Stimulated activated CD4-positive, alpha-beta T cell treated with anti-CD3 and anti-CD28 coated beads, Interleukin-12 subunit alpha, Interleukin-12 subunit beta, amount 100 ng/mL, for 4 hours (primary cell): Measurements from ENCODE around the gene PRKAG3.

Source experiments
- DNase-seq: peaks from one replicate; pipeline ENCODE4 v3.0.0-alpha.2; 2020

Gene PRKAG3

DNA sequence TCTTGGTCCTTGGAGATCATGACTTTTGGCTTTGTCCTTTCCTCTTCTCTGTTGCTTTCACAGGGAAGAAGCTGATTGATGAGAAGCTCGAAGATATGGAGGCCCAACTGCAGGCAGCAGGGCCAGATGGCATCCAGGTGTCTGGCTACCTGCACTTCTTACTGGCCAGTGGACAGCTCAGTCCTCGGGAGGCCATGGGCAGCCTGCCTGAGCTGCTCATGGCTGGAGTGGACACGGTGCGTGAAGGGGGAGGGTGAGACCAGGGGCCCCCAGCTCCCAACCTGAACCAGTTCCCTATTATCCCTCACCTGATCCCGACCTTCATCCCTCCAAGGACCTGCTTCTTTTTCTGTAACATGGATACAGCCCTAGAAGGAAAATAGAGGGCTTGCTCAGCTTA lies 18.7 kb downstream of the PRKAG3 start:
- no peak for DNase-seq

DNA sequence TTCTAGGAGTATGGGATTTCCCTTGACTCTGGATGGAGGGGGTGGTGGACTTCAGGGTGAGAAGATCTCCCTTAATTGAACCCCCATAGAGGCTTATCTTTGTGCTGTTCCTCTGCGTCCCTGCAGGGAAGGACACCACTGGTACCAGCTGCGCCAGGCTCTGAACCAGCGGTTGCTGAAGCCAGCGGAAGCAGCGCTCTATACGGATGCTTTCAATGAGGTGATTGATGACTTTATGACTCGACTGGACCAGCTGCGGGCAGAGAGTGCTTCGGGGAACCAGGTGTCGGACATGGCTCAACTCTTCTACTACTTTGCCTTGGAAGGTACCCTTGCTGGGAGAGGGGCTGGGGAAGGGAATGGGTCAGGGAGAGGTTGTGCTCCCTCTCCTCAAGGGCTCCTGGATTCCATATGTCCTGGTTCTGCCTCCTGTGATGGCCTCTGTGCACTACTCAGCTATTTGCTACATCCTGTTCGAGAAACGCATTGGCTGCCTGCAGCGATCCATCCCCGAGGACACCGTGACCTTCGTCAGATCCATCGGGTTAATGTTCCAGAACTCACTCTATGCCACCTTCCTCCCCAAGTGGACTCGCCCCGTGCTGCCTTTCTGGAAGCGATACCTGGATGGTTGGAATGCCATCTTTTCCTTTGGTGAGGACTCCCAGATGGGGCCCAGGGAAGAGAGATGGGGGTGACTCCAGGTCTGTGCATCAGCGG lies 19.3 kb downstream of the PRKAG3 start:
- DNase-seq, result no peak

DNA sequence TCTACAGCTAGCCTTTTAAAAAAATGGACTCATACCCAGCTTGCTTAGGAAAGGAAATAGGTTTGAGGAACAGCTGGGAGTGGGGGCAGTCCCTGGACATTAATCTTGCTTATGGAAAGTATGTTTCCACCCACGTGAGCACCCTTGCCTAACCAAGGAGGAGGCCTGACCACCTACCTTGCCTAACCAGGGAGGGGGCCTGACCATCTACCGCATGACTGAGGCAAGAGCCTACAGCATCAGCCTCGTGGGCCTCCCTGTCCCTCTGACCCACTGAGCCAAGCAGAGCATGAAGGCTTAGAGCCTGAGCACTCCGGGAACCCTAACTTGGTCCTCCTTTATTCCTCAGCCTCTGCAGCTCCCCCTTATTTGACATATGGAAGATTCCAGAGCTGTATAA lies 20.2 kb downstream of the PRKAG3 start:
- no peak for DNase-seq

DNA sequence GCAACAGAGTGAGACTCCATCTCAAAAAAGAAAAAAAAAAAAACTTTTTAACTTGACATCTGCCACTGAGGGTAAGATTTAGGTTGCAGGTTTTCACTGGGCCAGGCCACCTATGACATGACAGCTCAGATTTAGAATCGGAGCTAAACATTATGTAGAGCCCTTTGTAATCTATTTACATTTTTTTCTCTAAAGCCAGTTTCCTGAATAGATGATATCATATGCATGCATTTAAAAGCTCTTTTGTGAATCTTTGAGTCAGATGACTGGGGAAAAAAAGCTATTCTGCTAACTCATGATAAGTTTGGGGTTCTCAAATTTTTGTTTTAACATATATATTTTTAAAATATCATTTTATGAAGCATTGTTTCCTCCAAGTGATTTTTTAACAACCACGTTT lies 21.3 kb downstream of the PRKAG3 start:
- no peak for DNase-seq

DNA sequence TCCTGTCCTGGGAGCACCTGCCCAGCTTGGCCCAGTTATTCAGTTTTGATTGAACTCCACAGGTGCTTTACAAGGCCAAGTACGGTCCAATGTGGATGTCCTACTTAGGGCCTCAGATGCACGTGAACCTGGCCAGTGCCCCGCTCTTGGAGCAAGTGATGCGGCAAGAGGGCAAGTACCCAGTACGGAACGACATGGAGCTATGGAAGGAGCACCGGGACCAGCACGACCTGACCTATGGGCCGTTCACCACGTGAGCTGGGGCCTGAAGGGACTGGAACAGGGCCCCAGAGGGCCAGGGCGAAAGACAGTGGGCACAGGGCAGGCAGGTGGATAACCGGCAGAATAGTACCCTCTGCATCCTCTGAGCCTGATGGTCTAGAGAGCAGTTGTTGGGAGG lies 22.1 kb downstream of the PRKAG3 start:
- DNase-seq, result no peak

DNA sequence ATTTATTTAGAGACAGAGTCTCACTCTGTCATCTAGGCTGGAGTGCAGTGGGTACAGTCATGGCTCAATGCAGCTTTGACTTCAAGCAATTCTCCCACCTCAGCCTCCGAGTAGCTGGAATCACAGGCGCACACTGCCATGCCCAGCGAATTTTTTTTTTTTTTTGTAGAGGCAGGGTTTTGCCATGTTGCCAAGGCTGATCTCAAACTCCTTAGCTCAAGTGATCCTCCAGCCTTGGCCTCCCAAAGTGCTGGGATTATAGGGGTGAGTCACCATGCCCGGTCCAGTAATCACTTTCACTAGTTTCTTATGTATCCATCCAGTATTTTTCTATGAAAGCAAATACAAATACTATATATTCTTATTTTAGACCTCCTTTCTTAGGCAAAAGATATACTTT lies 24.0 kb downstream of the PRKAG3 start:
- DNase-seq, result no peak

DNA sequence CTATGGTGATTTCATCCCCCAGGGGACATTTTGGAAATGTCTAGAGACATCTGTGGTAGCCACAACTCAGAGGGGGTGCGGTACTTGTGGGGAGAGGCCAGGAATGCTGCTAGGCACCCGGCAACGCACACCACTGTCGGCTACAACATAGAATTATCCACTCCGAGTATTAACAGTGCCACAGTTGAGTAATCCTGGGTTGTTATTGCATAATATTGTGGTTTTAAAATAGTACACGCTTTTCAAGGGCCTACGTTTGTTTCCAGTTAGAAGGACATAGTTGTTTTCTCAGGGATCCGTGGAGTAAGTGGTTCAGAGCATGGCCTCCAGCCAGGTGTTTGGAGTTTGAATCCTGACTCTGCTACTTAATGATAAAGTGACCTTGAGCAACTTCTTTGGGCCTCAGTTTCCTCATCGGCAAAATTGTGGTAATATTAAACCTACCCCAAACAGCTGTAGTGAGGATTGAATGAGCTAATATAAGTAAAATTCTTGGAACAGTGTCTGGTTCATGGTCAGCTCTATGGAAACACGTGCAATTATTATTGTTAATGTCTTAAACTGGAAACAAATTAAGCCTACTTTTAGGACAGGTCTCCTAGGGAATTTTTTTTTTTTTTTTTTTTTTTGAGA lies 25.1 kb downstream of the PRKAG3 start:
- no peak for DNase-seq

DNA sequence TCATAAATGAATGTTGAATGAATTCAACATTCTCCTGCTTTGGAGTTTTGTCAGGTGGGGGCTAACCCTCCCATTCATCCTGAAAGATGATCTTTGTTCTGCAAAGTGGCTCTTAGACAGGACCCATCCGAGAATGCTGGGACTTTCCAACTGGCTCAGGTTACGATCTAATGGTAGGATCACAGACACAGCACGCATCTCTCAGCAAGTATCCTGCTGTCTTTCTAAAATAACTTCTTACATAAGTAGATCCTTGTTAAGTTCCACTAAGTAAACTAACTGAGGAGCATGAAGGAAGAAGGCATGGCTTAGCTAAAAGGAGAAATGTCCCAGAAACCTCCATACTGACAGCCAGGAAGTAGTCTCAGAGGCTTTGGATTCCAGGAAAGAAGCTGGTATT lies 26.0 kb downstream of the PRKAG3 start:
- no peak for DNase-seq

DNA sequence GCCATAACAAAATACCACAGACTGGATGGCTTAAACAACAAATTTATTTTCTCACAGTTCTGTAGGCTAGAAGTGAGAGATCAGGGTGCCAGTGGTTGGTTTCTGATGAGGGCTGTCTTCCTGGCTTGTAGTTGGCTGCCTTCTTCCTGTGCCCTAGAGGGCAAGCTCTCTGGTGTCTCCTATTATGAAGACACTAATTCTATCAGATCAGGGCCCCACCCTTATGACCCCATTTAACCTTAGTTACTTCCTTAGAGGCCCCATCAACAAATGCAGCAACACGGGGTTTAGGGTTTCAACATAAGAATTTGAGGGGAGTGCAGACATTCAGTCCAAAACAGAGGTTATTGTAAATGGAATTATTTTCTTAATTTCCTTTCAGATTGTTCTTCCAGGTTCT lies 26.8 kb downstream of the PRKAG3 start:
- no peak for DNase-seq

DNA sequence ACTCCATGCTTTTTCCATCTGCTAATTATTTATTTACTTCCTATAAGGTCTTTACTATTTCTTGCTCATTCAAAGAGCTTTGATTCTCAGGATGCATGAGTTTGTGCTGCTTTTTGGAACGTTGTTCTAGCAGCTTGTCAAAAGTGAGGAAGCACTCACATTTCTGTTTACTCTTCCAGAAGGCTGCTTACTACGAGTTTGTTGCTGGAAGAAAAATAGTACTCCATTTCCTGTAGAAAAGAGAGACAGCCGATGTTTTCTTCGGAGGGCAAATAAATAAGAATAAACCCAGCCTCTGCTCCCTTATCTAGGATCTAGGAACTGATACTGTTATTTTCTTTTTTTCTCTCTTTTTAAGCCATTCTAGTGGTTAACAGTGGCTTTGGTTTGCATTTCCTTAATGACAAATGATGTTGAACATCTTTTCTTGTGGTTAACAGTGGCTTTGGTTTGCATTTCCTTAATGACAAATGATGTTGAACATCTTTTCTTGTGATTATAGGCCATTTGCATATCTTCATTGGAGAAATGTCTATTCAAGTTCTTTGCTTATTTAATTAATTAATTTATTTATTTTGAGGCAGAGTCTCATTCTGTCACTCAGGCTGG lies 29.1 kb downstream of the PRKAG3 start:
- no peak for DNase-seq

DNA sequence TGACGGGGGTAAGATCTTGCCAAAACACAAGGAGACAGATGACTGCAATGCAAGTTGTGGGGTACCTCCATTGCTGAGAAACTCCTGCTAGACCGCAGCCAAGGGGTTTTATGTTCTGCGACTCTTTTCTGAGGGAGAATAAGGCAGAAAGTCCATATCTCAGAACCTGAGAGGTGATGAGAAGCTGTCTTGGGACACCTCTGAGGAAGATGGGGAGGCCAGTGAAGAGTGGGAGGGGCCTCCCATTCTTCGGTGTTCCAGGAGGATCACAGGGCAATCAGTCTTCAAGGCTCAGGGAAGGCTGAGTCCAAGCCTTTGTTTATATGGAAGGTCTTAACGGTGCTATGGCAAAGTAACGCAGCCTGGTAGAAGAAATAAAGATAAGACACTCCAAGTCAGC lies 31.6 kb downstream of the PRKAG3 start:
- DNase-seq, result no peak

DNA sequence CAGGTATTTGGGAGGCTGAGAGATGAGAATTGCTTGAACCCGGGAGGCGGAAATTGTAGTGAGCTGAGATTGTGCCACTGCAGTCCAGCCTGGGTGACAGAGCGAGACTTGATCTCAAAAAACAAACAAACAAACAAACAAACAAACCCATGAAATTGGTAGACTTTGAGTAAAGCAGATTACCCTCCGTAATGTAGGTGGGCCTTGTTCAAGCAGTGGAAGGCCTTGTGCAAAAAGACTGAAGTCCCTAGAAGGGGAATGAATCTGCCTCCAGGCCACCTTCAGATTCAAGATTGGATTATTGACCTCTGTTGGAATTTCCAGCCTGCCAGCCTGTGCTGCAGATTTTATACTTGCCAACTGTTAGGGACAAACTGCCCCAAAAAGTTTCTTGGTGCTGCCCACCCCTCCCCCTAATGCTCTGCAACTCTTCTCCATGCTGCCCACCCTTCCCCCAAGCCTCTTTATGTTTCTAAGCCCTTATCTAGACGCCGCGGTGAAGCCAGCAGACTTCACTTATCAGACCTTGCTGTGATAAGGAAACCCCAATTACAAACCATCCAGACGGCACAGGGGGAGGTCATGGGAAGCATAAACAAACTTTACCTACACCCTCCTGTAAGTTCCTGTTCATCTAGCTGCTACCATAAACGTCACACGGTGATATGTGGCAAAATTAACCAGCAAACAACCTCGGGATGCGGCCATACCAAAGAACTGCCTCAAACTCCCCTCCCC lies 32.7 kb downstream of the PRKAG3 start:
- no peak for DNase-seq

DNA sequence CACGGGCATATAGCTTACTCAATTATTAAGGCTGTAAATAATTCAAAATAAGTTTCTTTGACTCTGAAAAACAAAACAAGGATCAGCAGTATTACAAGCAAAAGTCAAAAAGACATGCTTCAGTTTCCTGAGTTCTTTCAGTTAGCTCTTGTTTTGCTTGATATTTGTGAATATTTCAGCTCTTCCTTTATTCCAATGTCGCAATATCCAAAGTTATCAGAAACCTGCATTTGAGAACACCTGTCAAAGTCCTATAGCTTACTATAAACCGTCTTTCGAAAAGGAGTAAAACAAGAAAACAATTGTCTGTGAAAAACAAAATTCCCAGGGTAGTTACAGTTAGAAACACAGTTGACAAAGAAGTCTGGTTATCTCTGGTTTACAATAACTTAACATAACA lies 34.9 kb downstream of the PRKAG3 start:
- DNase-seq, result no peak

DNA sequence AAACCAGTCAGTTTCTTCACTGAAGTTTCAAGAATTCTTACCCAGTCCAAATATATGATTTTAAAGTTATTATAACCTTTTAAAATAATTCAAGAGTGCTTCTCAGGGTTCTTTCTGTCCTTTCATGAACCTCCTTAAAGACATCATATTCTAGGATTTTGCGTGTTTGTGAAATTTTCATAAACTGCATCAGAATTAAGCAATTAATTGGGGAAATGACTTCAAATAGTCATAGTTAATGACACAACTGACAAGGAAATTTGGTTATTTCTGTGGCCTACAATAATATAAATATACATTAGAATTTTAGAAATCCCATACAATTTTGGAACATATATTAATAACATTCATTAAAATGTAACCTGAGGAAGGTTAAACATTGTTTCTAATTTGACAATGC lies 39.2 kb downstream of the PRKAG3 start:
- no peak for DNase-seq

DNA sequence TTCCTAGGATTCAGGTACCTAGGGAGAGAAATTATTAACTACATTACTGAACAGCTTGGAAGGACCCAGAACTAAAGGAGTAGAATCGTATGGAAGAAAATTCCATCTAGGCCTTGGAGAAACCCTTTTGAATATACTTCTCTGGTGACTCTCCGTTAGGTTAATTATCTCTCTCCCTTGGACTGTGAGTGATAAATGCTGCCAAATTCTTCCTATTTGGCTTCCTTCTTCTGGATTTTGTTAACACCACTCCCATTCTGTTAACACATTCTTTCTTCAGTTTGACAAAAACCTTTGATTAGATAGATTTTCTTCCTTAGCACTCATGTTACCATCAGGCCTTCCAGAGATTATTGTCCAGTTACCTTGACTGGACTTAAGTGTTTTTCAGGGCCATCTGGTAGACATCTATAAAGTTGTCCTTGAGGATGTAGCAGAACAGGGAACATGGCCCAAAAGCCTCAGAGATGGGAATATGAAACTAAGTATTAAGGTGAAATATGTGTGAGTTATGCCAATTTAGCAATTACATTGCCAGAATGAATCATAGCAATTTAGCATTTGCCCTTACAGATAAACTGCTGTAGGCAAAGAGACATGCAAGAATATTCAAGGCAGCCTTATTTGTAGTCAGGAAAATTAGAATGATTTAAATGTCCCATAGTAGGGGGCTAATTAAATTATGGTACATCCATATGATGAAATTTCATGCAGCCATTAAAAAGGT lies 42.9 kb downstream of the PRKAG3 start:
- no peak for DNase-seq

DNA sequence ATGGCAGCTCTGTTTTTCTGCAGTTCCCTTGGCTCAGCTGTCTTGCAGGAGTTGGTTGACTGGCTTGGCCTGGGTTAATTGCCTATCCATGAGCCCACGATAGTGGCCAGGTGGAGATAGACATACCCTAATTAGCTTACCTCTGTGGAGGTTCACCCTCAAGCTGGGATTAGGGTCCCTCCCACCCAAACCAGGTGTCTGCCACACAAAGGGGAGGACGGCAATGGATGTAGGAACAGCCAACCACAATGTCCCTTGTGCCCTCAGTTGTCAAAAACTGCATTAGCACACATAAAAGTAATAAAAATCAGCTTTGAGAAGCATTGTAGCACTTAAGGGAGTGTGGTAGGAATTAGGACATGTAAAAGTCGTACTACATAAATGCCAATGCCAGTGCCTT lies 45.5 kb downstream of the PRKAG3 start:
- DNase-seq, result no peak

DNA sequence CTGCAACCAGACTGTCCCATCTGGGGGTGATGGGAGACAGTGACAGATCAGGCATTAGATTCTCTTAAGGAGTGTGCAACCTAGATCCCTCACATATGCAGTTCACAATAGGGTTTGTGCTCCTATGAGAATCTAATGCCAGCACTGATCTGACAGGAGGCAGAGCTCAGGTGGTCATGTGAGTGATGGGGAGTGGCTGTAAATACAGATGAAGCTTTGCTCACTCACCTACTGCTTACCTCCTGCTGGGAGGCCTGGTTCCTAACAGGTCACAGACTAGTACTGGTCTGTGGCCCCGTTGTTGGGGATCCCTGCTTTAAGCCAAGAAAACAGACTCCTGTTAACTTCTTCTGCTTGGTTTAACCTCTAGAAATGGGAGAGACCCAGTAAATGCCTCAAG lies 46.5 kb downstream of the PRKAG3 start:
- DNase-seq, result no peak

DNA sequence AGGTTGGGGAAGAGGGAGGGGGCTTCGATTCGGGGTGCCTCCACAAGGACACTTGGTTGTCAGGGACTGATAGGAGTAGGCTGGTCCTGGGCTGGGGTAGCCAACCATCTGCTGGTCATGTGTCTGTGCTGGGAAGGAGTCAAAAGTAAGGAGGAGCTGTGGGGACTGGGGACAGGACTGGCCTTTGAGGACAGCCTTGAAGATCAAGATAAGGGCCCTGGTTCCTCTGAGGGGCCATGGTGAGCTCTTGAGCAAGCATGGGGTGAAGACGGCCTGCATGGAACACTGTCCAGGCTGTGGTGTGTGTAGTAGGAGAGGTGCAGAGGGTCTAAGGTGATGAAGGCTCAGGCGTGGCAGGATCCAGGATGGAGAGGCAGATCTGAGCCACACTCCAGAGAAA lies 47.9 kb downstream of the PRKAG3 start:
- DNase-seq, result no peak

DNA sequence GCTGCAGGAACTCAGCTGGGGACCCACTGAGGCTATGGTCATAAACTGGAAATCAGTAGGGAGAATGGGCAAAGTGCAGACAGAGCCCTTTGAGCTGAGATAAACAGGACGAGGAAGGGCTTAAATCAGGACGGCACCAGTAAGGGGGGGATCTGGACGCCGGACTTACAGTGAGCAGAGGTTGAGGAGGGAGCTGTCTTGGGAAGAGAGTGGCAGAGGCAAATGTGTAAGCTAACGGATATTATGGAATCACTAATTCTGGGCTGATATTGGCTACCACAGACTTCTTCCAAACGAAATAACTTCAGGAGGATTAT lies 49.1 kb downstream of the PRKAG3 start:
- no peak for DNase-seq

DNA sequence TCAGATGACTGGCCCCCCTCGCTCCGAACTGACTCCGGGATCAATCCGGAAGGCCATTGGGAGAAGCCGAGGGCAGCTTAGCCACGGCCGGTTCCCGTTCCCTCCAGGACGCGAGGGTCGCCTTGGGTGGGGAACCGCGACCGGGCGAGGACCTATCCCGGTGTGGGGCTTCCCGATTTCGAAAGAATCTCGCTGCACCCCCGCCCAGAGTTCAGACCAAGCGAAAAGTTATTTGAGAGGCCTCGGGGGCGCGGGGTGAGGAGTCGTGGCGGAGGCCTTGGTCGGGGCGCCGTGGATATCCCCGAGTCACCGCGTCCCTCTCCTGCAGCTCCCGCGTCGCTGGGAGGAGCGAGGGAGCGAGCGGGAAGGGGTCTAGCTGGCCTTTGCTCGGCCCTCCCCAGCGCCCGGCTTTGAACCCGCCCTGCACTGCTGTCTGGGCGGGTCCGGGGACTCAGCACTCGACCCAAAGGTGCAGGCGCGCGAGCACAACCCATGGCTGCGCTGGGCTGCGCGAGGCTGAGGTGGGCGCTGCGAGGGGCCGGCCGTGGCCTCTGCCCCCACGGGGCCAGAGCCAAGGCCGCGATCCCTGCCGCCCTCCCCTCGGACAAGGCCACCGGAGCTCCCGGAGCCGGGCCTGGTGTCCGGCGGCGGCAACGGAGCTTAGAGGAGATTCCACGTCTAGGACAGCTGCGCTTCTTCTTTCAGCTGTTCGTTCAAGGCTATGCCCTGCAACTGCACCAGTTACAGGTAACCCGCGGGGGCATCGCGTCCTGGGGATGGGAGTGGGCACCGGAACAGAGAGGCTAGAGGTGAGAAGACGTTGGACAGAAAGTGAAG lies 49.7 kb downstream of the PRKAG3 start, which contains the start of gene CYP27A1:
Gene CYP27A1 (plus strand): TSS at position 457 of the 837 bp plus-strand sequence. CDS start 36 bp downstream, at position 493.
- no peak for DNase-seq

DNA sequence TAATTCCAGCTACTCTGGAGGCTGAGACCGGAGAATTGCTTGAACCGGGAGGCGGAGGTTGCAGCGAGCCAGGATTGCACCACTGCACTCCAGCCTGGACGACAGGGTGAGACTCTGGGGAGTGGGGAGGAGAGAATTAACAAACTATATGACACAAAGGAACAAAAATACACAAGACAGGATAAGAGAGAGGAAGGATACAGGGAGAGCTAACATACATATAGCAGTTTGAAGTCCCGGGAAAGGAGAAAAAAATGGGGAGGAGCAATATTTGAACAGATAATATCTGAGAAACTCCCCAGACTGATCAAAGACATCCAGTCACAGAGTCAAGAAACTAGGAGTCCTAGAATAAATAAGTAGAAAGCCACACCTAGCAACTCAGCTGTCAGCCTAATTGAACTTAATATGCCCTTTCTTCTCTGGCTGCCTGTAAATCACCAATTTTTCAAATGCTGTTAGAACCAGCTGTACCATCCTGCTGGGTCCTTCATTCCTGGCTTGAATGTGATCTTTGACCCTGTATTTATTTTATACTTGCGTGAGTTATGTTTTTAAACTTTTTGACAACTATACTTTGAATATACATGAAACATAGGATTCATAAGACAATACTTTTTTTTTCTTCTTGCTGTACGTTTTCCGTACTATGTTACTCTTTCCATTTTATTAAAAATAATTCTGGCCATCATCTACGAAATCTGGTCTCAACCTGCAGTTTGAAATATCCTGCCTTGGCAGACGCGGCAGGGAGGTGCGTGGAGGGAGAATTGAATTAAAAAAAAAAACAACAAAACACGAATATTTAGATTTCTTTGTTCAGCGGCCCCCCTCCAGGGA lies 50.5 kb downstream of the PRKAG3 start:
- DNase-seq, result no peak
